H7 (cell line): ENCODE results near the gene FMN1. TPM values are rescaled to one million over a fixed set of nuclear protein-coding genes. Genes with fewer than 3 reads are reported as not detected.
A peak's percentile ranks its signal among the peaks of the same experiment; 100 is the strongest.

Experiments
- DNase-seq: peaks from one replicate; pipeline ENCODE4 v3.0.0; 2012
- H3K27me3 ChIP-seq: 2 replicates; pipeline ENCODE4 v1.6.0; 2011; ENCODE audit warnings: mild to moderate bottlenecking, low read length; ENCODE audit not compliant: control insufficient read depth, insufficient read depth
- H3K36me3 ChIP-seq: replicated peaks from 2 replicates; pipeline ENCODE4 v1.5.1; 2011; ENCODE audit warnings: low read length; ENCODE audit not compliant: control insufficient read depth, insufficient read depth
- H3K4me3 ChIP-seq: 2 replicates; pipeline ENCODE4 v1.5.1; 2011; ENCODE audit warnings: low read depth, mild to moderate bottlenecking, control low read depth, low read length, moderate library complexity; ENCODE audit not compliant: insufficient read depth
- total RNA-seq: library from RNA; depleted of rRNA; stranded (reverse); fragments of >200 nt; shearing (Covaris generic); gene quantifications from 2 replicates; pipeline ENCODE4 v1.2.3, GENCODE V29; 2014

FMN1 gene
- total RNA-seq, 1 experiment from 2014 or later: 1.7 TPM

- no peak for DNase-seq
- Histone ChIP-seq H3K27me3 (no peaks in the 10 kb centered on the region), H3K36me3 (no peaks in the 10 kb centered on the region), H3K4me3 (no peak overlapping the region)
These were observed 13.1 kb upstream of the FMN1 start for GRCh38 chr15:33207646-33208045.

GRCh38 chr15:33206366-33206765 is 11.9 kb upstream of the FMN1 start:
- no peaks in the 10 kb centered on the region for H3K36me3 ChIP-seq
- H3K4me3 ChIP-seq: no peak overlapping the region
- H3K27me3 ChIP-seq: no peaks in the 10 kb centered on the region
- DNase-seq: no peak

- Histone ChIP-seq H3K36me3 (no peaks in the 10 kb centered on the region), H3K27me3 (no peaks in the 10 kb centered on the region), H3K4me3 (no peak overlapping the region)
- DNase-seq: no peak
These were observed 10.4 kb upstream of the FMN1 start for GRCh38 chr15:33204926-33205325.

GRCh38 chr15:33204087-33204486 is 9.6 kb upstream of the FMN1 start:
- Histone ChIP-seq H3K36me3 (no peaks in the 10 kb centered on the region), H3K27me3 (no peaks in the 10 kb centered on the region), H3K4me3 (no peak overlapping the region)
- no peak for DNase-seq

- Histone ChIP-seq H3K36me3 (no peaks in the 10 kb centered on the region), H3K4me3 (no peak overlapping the region), H3K27me3 (no peaks in the 10 kb centered on the region)
- DNase-seq: peak; percentile 44
These were observed 7.1 kb upstream of the FMN1 start for GRCh38 chr15:33201491-33202231.

GRCh38 chr15:33200903-33201302 is 6.4 kb upstream of the FMN1 start:
- Histone ChIP-seq H3K4me3 (no peak overlapping the region), H3K27me3 (no peaks in the 10 kb centered on the region), H3K36me3 (no peaks in the 10 kb centered on the region)
- no peak for DNase-seq

GRCh38 chr15:33200444-33200843 is 5.9 kb upstream of the FMN1 start:
- Histone ChIP-seq H3K4me3 (no peak overlapping the region), H3K36me3 (no peaks in the 10 kb centered on the region), H3K27me3 (no peaks in the 10 kb centered on the region)
- DNase-seq: no peak

- DNase-seq: no peak
- no peaks in the 10 kb centered on the region for H3K36me3 ChIP-seq
- H3K4me3 ChIP-seq: no peak overlapping the region
- H3K27me3 ChIP-seq: no peaks in the 10 kb centered on the region
These were observed 4.0 kb upstream of the FMN1 start for GRCh38 chr15:33198541-33198940.

GRCh38 chr15:33197636-33198035 is 3.1 kb upstream of the FMN1 start:
- no peak overlapping the region for H3K4me3 ChIP-seq
- H3K36me3 ChIP-seq: no peaks in the 10 kb centered on the region
- no peaks in the 10 kb centered on the region for H3K27me3 ChIP-seq
- no peak for DNase-seq

GRCh38 chr15:33194237-33194636 is 277 bp downstream of the FMN1 start:
- no peaks in the 10 kb centered on the region for H3K36me3 ChIP-seq

GRCh38 chr15:33191591-33191990 is 2.9 kb downstream of the FMN1 start:
- H3K4me3 ChIP-seq: no peak overlapping the region
- no peaks in the 10 kb centered on the region for H3K36me3 ChIP-seq
- no peak for DNase-seq
- H3K27me3 ChIP-seq: no peaks in the 10 kb centered on the region

More at GRCh38 chr15:33194237-33194636, 277 bp downstream of the FMN1 start:
- no peaks in the 10 kb centered on the region for H3K27me3 ChIP-seq
- DNase-seq: peak; percentile 41
- H3K4me3 ChIP-seq: peak overlapping the region; percentile 48

GRCh38 chr15:33190539-33190938 is 4.0 kb downstream of the FMN1 start:
- DNase-seq: no peak
- no peaks in the 10 kb centered on the region for H3K36me3 ChIP-seq
- H3K4me3 ChIP-seq: no peak overlapping the region
- no peaks in the 10 kb centered on the region for H3K27me3 ChIP-seq

- no peaks in the 10 kb centered on the region for H3K27me3 ChIP-seq
- H3K36me3 ChIP-seq: no peaks in the 10 kb centered on the region
- no peak overlapping the region for H3K4me3 ChIP-seq
- no peak for DNase-seq
These were observed 5.8 kb downstream of the FMN1 start for GRCh38 chr15:33188641-33189257.

- H3K36me3 ChIP-seq: no peaks in the 10 kb centered on the region
- DNase-seq: no peak
- no peaks in the 10 kb centered on the region for H3K27me3 ChIP-seq
- H3K4me3 ChIP-seq: no peak overlapping the region
These were observed 6.4 kb downstream of the FMN1 start for GRCh38 chr15:33188159-33188558.

GRCh38 chr15:33183334-33183733 is 11.2 kb downstream of the FMN1 start:
- Histone ChIP-seq H3K27me3 (no peaks in the 10 kb centered on the region), H3K4me3 (no peak overlapping the region), H3K36me3 (no peaks in the 10 kb centered on the region)
- DNase-seq: no peak
